ENCODE data around the gene CGGBP1.
A peak's percentile ranks its signal among the peaks of the same experiment; 100 is the strongest.

Gene CGGBP1, protein sequence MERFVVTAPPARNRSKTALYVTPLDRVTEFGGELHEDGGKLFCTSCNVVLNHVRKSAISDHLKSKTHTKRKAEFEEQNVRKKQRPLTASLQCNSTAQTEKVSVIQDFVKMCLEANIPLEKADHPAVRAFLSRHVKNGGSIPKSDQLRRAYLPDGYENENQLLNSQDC

DNA sequence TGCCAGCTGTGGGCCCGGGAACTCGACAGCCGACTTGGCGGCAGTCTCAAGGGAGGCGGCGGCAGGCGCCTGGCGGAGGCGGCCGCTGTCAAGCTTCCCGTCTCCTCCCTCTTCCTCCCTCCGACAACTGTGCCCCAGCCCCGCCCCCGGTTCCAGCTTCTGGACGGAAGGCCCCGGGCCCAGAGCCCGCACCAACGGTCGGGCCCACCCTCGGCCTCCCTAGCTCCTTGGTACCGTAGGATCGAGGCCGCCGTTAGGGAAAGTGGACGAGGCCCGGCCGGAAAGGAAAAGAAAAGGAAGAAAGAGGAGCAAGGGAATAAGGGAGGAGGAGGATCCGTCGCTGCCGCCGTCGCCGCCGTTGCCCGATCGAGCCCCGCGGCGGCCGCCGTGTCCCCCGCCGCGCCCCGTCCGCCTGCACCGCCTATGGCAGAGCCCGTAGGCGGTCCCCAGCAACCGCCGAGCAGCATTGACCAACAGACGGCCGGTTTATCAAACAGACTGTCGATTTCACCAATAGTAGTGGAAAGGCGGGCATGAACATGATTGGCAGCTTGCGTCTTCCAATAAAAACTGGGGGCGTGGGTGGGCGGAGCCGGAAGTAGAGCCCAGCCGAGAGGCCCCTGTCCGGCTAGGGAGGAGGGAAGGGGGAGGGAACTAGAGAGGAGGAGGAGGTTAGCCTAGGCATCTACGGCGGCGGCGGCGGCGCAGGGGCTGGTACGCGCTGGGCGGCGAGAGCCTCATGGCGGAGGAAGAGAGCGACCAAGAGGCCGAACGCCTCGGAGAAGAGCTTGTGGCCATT is at the start of gene CGGBP1, which contains the start of gene ZNF654:
TSS of gene CGGBP1 (minus strand) at position 425 of the 799 bp plus-strand sequence. CDS start 3,029 bp downstream, outside the sequence.
TSS of gene ZNF654 (plus strand) at position 675 of the 799 bp plus-strand sequence. CDS start at position 740, 65 bp downstream.
- DNase-seq, result peak; percentile 81

DNA sequence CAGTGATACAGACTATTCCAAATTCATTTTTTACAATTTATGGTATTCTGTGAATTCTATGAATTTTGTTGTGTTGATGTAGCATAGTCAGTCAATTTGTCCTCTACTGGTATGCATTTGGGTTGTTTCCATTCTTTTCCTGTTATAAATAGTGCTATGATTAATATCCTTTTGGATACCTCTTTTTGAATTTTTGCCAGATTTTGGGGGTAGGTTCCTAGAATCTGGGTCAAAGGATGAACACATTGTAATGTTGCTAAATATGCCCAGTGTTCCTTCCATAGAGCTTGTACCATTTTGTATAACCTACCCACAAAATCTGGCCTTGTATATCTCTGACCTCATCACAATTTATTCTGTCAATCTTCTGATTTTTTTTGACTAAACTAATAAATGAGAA is 46.5 kb upstream of the CGGBP1 start:
- no peak for DNase-seq

DNA sequence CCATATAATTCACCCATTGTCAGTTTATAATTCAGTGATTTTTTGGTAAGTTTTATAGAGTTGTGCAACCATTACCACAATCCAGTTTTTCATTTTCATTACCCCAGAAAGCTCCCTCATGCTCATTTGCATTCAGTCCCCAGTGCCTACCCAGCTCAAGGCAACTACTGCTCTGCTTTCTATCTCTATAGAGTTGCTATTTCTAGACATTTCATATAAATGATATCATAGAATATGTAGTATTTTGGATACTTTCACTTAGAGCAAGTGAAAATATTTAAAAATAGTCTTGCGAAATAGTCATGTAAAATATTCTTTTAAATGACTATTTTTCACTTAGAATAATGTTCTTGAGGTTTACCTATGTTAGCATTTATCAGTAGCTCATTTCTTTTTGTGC is 42.3 kb upstream of the CGGBP1 start:
- DNase-seq, result no peak

DNA sequence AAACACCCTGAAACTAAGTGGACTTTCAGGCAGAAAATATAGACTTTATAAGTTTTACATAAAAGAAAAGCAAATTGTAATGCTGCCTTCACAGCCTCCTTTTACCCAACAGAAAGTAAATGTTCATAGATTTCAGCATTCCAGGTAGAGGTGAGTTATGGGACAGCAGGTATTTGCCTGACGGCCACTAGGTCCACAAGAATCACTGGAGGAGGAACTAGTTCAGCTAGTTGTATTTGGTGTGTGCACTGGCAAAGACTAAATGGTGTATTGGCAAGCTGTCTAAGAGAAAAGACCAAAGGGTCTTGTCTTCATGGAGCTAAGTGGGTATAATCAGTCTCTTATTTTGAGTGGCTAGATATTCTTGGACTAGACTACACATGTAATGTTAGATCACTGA is 34.5 kb upstream of the CGGBP1 start:
- DNase-seq, result no peak

DNA sequence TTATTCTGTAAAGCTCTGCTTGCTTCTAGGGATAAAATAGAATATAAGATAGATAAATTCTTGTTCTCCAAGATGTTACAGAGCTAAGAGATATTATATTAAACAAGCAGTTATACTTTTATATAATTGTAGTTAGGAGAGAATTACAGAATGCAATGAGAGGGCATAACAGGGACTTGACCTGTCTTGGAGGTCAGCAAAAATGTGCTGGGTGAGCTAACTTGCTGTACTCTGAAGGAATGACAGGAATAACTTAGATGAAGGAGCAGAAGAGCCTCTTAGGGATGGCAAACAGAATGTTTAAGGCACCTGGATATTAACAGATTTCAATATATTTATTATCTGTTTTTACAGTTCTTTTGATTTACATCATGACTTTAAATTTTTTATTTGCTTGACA is 33.5 kb upstream of the CGGBP1 start:
- no peak for DNase-seq

DNA sequence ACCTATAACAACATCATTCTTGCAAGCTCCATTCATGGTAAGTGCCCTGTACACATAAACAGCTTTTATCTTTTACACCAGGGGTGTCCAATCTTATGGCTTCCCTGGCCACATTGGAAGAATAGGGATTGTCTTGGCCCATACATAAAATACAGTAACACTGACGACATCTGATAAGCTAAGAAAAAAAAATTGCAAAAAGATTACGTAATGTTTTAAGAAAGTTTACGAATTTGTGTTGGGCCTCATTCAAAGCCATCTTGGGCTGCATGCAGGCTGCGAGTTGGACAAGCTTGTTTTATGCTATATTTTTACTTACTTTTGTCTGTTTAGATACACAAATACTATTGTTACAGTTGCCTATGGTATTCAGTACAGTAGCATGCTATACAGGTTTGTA is 31.9 kb upstream of the CGGBP1 start:
- no peak for DNase-seq

DNA sequence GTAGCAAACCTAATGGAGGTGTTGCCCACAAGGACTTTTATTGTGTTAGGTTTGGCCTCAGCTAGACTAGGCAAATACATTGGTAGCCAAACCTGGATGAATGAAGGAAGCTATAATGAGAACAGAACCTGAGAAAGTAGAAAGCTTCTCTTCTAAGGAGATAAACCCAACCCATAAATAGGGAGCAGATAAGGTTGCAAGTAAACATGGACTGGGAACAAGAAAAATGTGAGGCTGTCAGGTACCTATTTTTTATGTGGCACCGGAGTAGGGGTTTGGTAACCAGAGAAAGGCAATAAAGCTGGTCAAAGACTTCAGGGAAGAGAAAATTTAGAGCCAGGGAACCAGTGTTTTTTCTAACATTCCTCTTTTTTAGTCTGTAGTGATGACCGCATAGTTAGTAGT is 25.3 kb upstream of the CGGBP1 start:
- DNase-seq, result no peak

DNA sequence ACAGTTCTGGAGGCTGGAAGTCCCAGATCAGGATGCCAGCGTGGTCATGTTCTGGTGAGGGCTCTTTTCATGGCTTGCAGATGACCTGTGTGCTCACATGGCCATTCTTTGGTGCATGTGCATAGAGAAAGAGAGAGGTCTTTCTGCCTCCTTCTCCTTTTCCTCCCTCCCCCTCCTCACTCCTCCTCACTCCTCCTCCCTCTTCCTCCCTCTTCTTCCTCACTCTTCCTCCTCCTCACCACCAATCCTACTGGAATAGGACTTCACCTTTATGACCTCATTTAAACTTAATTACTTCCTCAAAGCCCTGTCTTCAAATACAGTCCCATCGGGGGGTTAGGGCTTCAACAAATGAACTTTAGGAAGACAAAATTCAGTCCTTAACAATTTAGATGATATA is 24.0 kb upstream of the CGGBP1 start:
- no peak for DNase-seq

DNA sequence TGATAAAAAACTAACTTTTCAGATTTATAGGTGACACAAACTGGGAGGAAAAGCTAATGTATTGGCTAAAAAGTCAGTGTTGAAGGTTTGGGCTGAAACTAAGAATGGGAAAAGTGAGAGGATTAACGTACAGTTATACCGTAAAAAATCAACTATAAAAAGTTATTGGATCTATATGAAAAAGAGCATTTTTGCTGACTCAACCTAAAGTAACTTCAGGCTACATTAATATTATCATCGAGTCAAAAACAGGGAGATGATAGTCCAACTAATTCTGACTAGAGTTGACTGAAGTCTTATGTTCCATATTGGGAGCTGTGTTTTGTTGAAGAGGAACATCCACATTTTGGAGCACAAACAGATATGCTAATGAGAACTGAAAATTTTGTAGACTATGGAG is 20.1 kb upstream of the CGGBP1 start:
- DNase-seq, result no peak

DNA sequence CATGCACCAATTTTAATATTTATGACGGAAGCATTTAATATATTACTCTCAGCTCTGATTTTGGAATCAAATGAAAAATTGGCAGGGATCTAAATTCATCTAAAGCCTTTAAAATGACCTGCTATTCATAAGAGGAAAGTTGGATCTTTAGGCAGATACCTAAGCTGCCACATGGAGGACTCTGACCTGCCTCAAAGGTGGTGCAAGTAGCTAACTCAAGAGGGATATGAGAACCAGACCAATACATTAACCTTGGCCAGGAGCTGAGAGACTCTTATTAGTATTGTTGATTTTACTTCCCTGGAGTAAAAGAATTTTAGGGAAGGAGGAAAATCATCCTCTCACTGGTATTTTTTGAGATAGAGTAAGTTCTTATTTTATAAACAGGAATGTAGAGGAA is 17.9 kb upstream of the CGGBP1 start:
- no peak for DNase-seq

DNA sequence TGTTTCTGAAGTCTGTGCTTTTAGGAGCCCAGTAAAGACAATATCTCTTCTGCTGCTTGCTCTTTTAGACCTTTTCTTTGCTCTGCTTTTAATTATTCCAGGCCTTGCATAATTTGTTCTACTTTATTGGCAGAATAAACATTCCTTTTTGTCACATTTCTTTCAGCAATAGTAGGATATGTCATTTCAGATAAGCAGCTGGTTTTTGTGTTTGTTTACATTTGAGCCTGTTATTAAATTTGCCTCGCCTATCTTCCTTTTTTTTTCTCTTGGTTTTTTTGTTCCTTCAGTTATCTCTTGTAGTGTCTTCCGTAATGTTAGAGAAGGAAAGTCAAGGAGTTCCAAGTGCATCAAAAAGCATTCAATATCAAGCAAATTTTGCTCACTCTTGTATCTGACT is 16.7 kb upstream of the CGGBP1 start:
- DNase-seq, result no peak

DNA sequence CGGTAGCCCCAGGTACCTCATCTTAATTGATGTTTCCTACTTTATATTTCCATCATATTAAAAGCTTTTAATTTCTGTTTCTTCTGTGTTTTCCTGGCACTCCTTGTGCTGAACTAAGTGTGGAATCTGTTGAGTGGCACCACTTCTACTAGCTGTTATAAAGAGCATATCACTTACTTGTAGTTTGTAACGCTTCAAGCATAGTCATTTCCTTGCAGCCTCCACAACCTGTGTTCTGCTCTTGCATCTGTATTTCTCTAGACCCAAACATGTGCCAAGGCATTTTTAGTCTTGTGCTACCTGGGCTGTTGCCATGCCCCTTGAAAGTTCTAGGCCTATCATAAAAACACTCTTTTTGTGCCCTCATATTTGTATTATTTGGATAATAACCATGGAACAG is 16.3 kb upstream of the CGGBP1 start:
- no peak for DNase-seq

DNA sequence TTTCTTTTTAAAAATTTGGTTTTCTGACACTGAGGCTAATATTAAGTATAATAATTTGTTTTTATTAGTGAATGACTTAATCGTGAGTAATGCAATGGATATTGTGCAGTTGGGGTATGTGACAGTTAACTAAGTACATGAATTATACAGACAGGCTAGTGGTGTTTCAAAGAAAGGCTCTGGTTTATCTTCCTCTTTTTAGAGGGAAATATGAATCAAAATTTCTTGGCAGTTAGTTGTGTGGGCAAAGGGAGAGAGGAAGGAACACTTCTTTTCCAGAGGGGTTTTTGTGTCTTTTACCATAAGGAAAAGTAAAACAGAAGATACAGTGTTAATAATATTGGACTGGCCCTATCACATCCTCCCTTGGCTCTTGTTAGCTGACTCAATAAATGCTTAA is 2.9 kb upstream of the CGGBP1 start:
- no peak for DNase-seq

DNA sequence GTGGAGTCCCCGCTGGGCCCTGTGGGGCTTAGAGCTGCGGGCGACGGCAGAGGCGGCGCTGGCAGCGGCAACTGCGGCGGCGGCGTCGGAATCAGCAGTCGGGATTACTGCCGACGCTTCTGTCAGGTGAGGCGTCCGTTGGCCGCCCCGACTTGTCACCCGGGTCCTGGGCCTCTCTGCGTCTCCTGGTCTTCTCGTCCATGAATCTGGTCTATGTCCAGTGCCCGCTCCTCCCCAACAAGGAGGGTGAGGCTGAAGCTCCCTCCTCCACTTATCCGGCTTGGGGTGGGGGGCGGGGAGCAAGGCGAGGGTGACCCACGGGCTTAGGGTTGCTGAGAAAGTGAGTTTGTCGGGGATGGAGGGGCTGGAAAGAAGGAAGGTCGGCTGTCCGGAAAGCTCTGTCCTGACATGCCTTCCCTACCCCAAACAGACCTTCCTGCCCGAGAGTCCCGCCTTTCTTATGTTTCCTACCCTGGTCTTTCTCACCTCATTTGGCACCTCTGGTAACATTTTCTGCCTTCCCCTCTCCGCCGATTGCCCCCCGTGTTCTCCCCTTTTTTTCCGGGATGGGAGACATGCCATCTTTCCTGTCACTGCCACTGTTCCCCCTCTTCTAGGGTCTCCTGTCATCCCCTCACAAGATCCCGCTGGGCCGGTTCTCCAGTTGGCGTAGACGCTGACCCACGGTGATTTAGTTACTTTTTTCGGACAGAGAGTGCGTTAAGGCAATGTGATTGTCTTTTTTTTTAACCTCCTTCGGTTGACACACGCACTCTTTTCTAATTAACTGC is 770 bp upstream of the CGGBP1 start:
- no peak for DNase-seq

DNA sequence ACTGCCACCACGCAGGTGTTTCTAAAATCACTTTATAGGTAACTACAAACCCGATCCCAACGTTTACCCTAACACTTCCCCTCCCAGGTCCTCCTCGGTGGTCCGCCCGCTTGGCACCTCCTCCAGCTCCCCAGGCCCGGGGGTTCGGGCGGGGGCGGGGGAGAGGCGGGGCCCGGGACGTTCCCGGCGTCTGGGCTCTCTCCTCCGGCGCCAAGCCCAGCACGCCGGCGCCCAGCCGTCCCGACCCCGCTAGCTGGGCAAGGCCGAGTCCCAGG is 562 bp downstream of the CGGBP1 start:
- DNase-seq, result no peak

DNA sequence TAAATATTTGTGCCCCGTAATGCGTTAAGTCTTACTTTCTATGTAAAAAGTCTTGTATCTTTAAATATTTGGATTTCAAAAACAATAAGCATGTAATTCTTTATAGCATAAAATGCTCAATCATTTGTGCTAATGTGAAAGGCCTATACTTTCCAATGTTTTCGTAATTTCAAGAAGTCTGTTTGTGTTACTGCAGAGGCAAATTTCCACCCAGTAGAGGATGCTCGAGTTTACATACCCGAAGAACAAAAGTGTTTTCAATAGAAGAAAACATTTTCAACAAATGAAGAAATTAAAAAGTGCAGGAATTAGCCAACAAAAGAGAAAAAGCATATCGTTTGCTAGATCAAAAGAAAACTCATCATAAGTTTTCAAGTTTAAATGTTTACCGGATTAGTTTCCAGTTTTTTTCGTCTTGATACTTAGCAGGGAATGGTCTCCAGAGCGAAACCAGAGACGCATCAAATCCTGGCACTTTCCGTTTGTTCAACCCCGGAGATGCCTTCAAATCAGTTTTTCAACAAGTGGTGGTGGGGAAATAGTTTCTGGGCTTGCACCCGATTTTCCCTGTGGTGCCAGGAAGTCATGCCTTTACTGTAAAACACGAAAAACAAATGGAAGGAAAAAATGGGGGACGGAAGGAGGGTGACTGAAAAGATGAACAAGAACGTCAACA is 1.0 kb downstream of the CGGBP1 start:
- no peak for DNase-seq

DNA sequence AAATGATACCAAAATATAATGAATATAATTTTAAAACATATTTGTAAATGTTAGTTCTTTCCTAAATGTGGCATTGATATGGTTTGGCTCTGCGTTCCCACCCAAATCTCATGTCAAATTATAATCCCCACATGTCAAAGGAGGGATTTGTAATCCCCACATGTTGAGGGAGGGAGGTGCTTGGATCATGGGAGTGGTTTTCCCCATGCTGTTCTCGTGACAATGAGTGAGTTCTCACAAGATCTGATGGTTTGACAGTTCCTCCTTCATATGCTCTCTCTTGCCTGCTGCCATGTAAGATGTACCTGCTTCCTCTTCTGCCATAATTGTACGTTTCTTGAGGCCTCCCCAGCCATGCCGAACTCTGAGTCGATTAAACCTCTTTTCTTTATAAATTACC is 12.0 kb downstream of the CGGBP1 start:
- no peak for DNase-seq

DNA sequence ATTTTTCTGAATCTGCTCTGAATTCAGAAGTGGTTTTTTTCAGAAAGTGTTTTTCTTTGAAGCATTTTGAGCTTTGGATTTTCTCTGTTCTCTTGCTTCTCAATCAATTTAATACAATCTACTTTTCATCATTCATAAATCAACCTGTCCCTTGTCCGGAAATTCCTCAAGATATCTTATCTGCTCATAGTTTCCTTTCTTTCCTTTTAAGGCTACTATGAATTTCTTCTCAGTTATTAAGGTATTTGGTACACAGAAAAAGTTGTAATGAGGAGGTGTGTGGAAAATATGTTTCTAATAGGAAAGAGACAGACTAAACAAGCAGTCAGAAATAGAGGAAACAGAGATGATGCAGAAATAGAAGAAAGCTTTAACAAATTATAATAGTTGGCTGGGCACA is 14.4 kb downstream of the CGGBP1 start:
- DNase-seq, result no peak

DNA sequence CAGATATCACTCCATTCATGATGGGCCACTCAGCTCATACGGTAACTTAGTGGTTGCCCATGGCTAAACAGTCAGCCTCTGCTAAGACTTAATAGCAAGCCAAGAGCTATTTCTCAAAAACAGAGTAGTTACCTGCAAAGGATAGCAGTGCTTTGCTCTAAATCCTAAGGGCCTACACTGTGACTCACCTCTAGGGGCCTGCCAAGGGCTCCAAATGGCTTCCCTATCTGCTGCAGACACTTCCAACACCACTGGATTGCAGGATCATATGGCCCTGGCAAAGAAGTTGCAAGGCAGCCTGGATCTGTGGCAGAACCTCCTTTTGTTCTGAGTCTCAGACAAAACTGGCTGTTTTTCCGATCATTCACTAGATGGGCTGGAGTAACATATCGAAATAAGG is 17.8 kb downstream of the CGGBP1 start:
- DNase-seq, result no peak

DNA sequence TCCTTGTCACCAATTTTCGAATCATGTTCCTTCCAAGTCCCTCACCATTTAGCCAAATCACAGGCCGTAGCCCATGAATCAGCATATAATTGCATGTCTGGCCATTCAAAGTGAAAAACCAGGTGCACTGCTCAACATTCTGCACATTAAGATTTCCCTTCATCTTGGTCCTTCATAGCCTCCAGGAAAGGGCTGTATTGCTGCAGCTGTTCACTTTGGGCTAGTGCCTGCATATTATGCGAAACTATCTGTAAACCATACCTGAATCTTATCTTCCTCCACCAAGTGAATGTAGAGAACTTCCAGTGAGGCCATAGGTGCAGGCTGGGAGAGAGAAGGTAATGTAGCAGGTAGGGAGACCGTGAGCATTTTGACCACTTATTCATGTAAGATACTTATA is 18.3 kb downstream of the CGGBP1 start:
- DNase-seq, result no peak

DNA sequence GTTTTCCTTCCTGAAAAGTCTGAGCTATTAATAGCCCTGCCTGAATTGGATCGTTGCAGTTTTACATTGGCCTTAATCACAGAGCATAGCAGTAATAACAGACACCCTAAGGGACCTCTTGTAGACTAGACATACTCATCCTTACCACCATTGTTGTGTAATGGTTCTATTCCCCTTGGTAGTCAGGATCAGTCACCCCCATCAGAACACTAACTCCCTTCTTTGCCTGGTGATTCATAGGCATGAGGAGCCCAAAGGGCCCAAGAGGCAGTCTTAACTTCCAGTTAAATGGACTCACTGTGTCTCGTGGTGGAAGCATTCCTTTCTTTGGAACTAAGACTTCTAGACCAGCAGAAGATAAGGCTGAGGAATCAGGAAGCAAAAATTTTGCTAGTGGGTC is 20.2 kb downstream of the CGGBP1 start:
- no peak for DNase-seq

DNA sequence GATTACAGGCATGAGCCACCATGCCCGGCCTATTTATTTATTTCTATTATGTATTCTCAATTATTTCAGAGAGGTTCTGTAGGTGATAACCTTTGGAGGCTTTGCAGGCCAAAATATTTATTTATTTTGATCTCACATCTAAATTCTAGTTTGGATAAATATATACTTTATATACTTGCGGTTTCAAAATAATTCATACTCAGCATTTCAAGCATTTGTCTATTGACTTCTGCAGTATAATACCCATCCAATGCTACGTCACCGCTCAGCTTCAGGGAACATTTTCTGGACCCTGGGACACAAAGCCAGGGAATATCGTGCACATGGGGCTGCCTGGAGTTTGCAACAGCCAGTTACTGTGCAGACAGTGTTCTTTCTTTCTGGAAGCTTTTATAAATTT is 22.6 kb downstream of the CGGBP1 start:
- DNase-seq, result no peak

DNA sequence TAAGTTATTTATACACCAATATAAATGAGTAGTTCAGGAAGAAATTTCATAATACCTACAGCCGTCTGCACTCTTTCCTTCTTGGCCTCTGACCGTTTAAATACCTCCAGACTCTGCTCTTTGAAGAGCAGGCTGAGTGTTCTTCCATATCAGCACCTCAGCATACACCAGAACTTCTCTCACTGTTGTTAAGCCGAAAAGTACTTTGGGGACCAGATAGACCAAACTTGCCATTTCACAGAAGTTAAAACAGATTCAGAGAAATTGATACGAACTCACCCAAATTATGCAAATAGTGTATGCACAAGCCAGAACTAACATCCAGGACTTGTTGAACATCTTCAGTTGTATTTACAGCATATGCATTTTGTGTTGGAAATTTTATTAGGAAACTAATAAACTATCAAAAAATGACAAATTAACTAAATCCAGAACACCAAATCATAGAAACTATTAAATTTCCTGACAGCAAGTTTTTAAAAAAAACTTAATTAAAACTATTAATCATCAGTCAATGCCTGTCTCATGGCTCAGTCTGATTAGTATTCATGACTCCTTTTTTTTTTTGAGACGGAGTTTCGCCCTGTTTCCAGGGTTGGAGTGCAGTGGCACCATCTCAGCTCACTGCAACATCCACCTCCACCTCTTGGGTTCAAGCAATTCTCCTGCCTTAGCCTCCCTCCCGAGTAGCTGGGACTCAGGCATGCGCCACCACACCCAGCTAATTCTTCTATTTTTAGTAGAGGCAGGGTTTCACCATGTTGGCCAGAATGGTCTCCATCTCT is 24.1 kb downstream of the CGGBP1 start:
- no peak for DNase-seq
